K562 (cell line): ENCODE data around the gene ITK. TPM values are rescaled to one million over a fixed set of nuclear protein-coding genes. Genes with fewer than 3 reads are reported as not detected.

ENCODE experiments used
- ATAC-seq: fragments of 200-7000 bp; cut with Tn5 transposase; 3 replicates; pipeline ENCODE4 v1.9.1; 2020; ENCODE audit warnings: moderate library complexity
- BruUV-seq: library from RNA; stranded (reverse); fragments of 400-500 nt; replicated peaks from 2 replicates; lab custom pipeline; 2021; lab: Mats Ljungman, UMichigan
- CTCF ChIA-PET: fragments of 300-600 bp; formaldehyde crosslinking; extraction: SDS; loops from one replicate; lab custom pipeline; 2021; ENCODE audit warnings: low intra/inter-chr PET ratio; lab: Yijun Ruan, JAX
- POLR2A ChIA-PET: fragments of 300-600, 350-650 bp; sonication (Branson Sonifier 250); formaldehyde crosslinking; extraction: SDS; loops from one replicate; lab custom pipeline; 2021; ENCODE audit warnings: antibody characterized with exemption, inconsistent platforms; lab: Yijun Ruan, JAX
- DNase-seq, 4 experiments: peaks; one replicate each; pipeline versions ENCODE4 v3.0.0 to v3.0.0-alpha.2; 2011 to 2018; ENCODE audit warnings: low spot score in 3 of 4, mixed read lengths in 3 of 4; ENCODE audit errors: extremely low read depth in 1 of 4
- FAIRE-seq: peaks from 2 replicates; lab custom pipeline; 2011; peaks lifted over from hg19 to GRCh38; lab: Jason Lieb, UNC
- H2AFZ ChIP-seq: 2 replicates; pipeline ENCODE4 v1.6.0; 2011; ENCODE audit warnings: low read depth, low read length, control low read depth, inconsistent platforms
- H3K27ac ChIP-seq: fragments of 200-600 bp; 3 replicates; pipeline ENCODE4 v1.8.0; 2011; ENCODE audit warnings: low read depth, mild to moderate bottlenecking, control low read depth, inconsistent platforms, low read length, moderate library complexity, mixed read lengths; ENCODE audit errors: extremely low read depth
- H3K27me3 ChIP-seq, 2 experiments: fragments of 300-600 bp in 1 of 2; 2 replicates in 1 of 2; 3 replicates in 1 of 2; pipeline versions ENCODE4 v1.6.0 to v1.8.0; 2011; ENCODE audit warnings: inconsistent platforms in 2 of 2, low read length in 2 of 2, mild to moderate bottlenecking in 1 of 2, mixed read lengths in 1 of 2, moderate library complexity in 1 of 2; ENCODE audit not compliant: control insufficient read depth in 2 of 2, insufficient read depth in 2 of 2
- H3K36me3 ChIP-seq: fragments of 300-600 bp; 3 replicates; pipeline ENCODE4 v1.8.0; 2011; ENCODE audit warnings: mild to moderate bottlenecking, low read length, inconsistent platforms; ENCODE audit not compliant: control insufficient read depth, insufficient read depth
- H3K4me1 ChIP-seq, 2 experiments: fragments of 200-600 bp in 1 of 2; replicated peaks in 1 of 2; 2 replicates in 1 of 2; 3 replicates in 1 of 2; pipeline versions ENCODE4 v1.5.1 to v1.8.0; 2011; ENCODE audit warnings: inconsistent platforms in 2 of 2, low read length in 2 of 2, mild to moderate bottlenecking in 1 of 2, mixed read lengths in 1 of 2, moderate library complexity in 1 of 2; ENCODE audit not compliant: control insufficient read depth in 2 of 2, insufficient read depth in 2 of 2
- H3K4me2 ChIP-seq: 2 replicates; pipeline ENCODE4 v1.6.1; 2011; ENCODE audit warnings: low read length, control low read depth, inconsistent platforms, mixed read lengths; ENCODE audit not compliant: insufficient read depth
- H3K4me3 ChIP-seq: fragments of 200-600 bp; sonication (generic), shearing (Covaris generic); 2 replicates; pipeline ENCODE4 v1.5.1; 2016; ENCODE audit warnings: control low read depth, inconsistent platforms
- H3K79me2 ChIP-seq: fragments of 200-600 bp; 3 replicates; pipeline ENCODE4 v1.8.0; 2011; ENCODE audit warnings: low read length, inconsistent platforms; ENCODE audit not compliant: control insufficient read depth, insufficient read depth
- H3K9ac ChIP-seq, 2 experiments: 2 replicates each; pipeline versions ENCODE4 v1.6.0 to v1.6.1; 2011; ENCODE audit warnings: low read depth in 2 of 2, low read length in 2 of 2, control low read depth in 1 of 2, inconsistent platforms in 1 of 2, mild to moderate bottlenecking in 1 of 2, mixed read lengths in 1 of 2; ENCODE audit not compliant: insufficient read depth in 1 of 2
- H3K9me1 ChIP-seq: one replicate; pipeline ENCODE4 v1.6.0; 2011; ENCODE audit warnings: inconsistent platforms, mild to moderate bottlenecking, low read length, moderate library complexity; ENCODE audit not compliant: control insufficient read depth, insufficient read depth
- H3K9me3 ChIP-seq: replicated peaks from 2 replicates; pipeline ENCODE4 v1.5.1; 2011; ENCODE audit warnings: low read depth, low read length, inconsistent platforms; ENCODE audit not compliant: control insufficient read depth, insufficient read depth
- H4K20me1 ChIP-seq: replicated peaks from 2 replicates; pipeline ENCODE4 v1.6.1; 2011; ENCODE audit warnings: low read length, inconsistent platforms, mixed read lengths; ENCODE audit not compliant: control insufficient read depth, insufficient read depth
- CC2D1A ChIP-seq: fragments of 450-650 bp; IDR thresholded peaks from 2 replicates; pipeline ENCODE4 v1.6.1; 2017; ENCODE audit warnings: mild to moderate bottlenecking
- GTF2A2 ChIP-seq: IDR thresholded peaks from 2 replicates; pipeline ENCODE4 v1.6.1; 2016; ENCODE audit warnings: mild to moderate bottlenecking, missing genetic modification characterization, missing compliant biosample characterization
- HEY1 ChIP-seq: fragments of 250-450 bp; sonication (Bioruptor Pico); IDR thresholded peaks from 2 replicates; pipeline ENCODE4 v1.5.0; 2020; ENCODE audit warnings: mild to moderate bottlenecking, moderate library complexity, borderline replicate concordance
- ILK ChIP-seq: fragments of 450-650 bp; IDR thresholded peaks from 2 replicates; pipeline ENCODE4 v1.6.1; 2016; ENCODE audit warnings: missing genetic modification characterization, low read depth, mild to moderate bottlenecking, missing compliant biosample characterization, moderate library complexity, borderline replicate concordance
- KLF10 ChIP-seq: fragments of 250-450 bp; sonication (Bioruptor Pico); IDR thresholded peaks from 2 replicates; pipeline ENCODE4 v1.6.1; 2021; ENCODE audit warnings: matching md5 sums
- MBD2 ChIP-seq: sonication (generic); IDR thresholded peaks from 2 replicates; pipeline ENCODE4 v1.6.1; 2016; ENCODE audit warnings: low read depth, borderline replicate concordance
- MTA1 ChIP-seq: fragments of 450-650 bp; IDR thresholded peaks from 2 replicates; pipeline ENCODE4 v1.6.1; 2017; ENCODE audit warnings: borderline replicate concordance
- NEUROD1 ChIP-seq: fragments of 150-350 bp; IDR thresholded peaks from 2 replicates; pipeline ENCODE4 v1.6.1; 2014; ENCODE audit warnings: borderline replicate concordance, low read length, low read depth; ENCODE audit not compliant: partially characterized antibody
- RNF2 ChIP-seq: sonication (generic); IDR thresholded peaks from 2 replicates; pipeline ENCODE4 v1.6.1; 2016
- SP1 ChIP-seq: sonication (generic); formaldehyde crosslinking; IDR thresholded peaks from 2 replicates; pipeline ENCODE4 v1.8.1; 2022; ENCODE audit warnings: mild to moderate bottlenecking, missing genetic modification reagents
- TAF9B ChIP-seq: fragments of 450-650 bp; IDR thresholded peaks from 2 replicates; pipeline ENCODE4 v1.6.1; 2018; ENCODE audit warnings: mild to moderate bottlenecking; ENCODE audit not compliant: partially characterized antibody
- TCF7L2 ChIP-seq: fragments of 150-350 bp; IDR thresholded peaks from 2 replicates; pipeline ENCODE4 v1.6.1; 2016; ENCODE audit warnings: low read depth, mild to moderate bottlenecking, low read length, moderate library complexity
- ZNF184 ChIP-seq: sonication (generic); formaldehyde crosslinking; IDR thresholded peaks from 2 replicates; pipeline ENCODE4 v1.5.0; 2020; ENCODE audit warnings: missing genetic modification reagents
- ZNF318 ChIP-seq, 2 experiments: fragments of 450-650 bp; IDR thresholded peaks; 2 replicates each; pipeline ENCODE4 v1.6.1; 2016; ENCODE audit warnings: mild to moderate bottlenecking in 2 of 2, borderline replicate concordance in 1 of 2, low read depth in 1 of 2, moderate library complexity in 1 of 2
- WGBS: fragments of 100-300 bp; shearing (Covaris generic); methylation state at CpG from one replicate; pipeline ENCODE4 v1.1.6; 2016; ENCODE audit warnings: low coverage, mixed read lengths; ENCODE audit not compliant: insufficient coverage; ENCODE audit errors: missing lambda C conversion rate; 5-methylcytosine and 5-hydroxymethylcytosine counted together
- in situ Hi-C: fragments of 300-500 bp; cut with MboI; formaldehyde crosslinking; loops from 4 replicates; pipeline ENCODE4 v1.15.0; 2018; ENCODE audit warnings: inconsistent platforms, mixed read lengths
- intact Hi-C: fragments of 100-400 bp; cut with micrococcal nuclease; formaldehyde crosslinking; loops from 2 replicates; pipeline ENCODE4 v1.14.2; 2022
- polyA plus RNA-seq, 8 experiments: library from polyadenylated mRNA; depleted of rRNA in 4 of 8; stranded (reverse) in 5 of 8; unstranded in 3 of 8; fragments of >200 nt; fragmentation: Nextera tagmentation in 2 of 8; fragmentation: Illumina TruSeq in 1 of 8; extraction: Ambion mirVana in 2 of 8; extraction: Trizol in 1 of 8; gene quantifications; 2 replicates each; pipeline versions ENCODE4 v1.2.1 to v1.2.3, GENCODE V29; 2011 to 2014; ENCODE audit warnings: inconsistent platforms in 1 of 8, missing spikeins in 1 of 8
- total RNA-seq, 7 experiments: library from RNA; depleted of rRNA in 6 of 7; stranded (reverse); fragments of >200 nt in 6 of 7; fragmentation: Illumina TruSeq in 2 of 7; extraction: Trizol in 2 of 7; gene quantifications; 2 replicates each; pipeline versions ENCODE4 v1.2.1 to v1.2.3, GENCODE V29; 2011 to 2021; ENCODE audit warnings: low replicate concordance in 1 of 7

ITK gene
- total and polyA plus RNA-seq, 9 of the 15 experiments (the other 6 are each of a cell fraction or from before 2014, with no cell fraction given), result 0.04 to 0.75 TPM; not detected in 7

DNA sequence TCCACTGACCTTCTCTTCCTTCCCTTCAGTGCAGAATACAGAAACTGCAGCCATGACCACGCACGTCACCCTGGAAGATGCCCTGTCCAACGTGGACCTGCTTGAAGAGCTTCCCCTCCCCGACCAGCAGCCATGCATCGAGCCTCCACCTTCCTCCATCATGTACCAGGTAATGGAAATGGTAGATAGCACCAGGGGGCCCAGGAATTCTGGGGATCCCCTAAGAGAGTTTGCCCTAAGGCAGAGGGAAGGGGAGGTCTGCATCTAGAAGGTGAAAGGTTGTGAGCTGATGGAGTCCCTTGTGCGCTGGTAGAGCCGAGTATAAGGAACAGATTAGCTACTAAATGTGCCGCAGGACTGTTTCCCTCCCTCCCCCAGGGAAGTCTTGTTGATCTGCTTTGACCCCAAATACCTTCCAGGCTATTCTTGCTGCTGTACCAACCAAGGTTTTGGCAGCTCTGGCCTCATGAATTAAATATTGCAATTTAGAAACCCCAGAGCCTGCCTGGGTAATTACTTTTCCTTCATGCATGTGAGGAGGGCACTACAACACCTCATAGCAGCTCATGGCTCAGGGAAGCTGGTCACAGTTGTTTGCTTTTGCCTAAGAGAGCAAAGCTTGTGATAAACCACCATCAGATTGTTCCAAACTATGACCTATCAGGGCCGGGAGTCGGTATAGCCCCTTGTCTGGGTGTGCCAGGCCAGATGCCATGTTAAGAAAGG is 104.8 kb downstream of the ITK start (continued):
- TF ChIP-seq GTF2A2 (tag) (no peak), ILK (tag) (no peak), CC2D1A (no peak)

GRCh38 chr5:157286761-157287211 is 106.1 kb downstream of the ITK start:
- Histone ChIP-seq H3K36me3 (no peaks in the 10 kb centered on the region), H4K20me1 (no peaks in the 10 kb centered on the region), H3K79me2 (no peaks in the 10 kb centered on the region), H3K4me1 (no peaks in the 10 kb centered on the region; a peak in 1 of 5 replicates), H3K9ac (no peak overlapping the region), H3K27ac (no peak overlapping the region), H3K9me3 (no peaks in the 10 kb centered on the region), H3K27me3 (peaks cover 2 to 3% of the 10 kb centered on the region in 2 experiments; a peak in 1 of 5 replicates), H3K4me2 (no peak overlapping the region), H3K9me1 (no peaks in the 10 kb centered on the region), H3K4me3 (no peak overlapping the region), H2AFZ (no peak overlapping the region)
- no TSS peak for BruUV-seq
- in situ Hi-C loops (no loop called here), intact Hi-C loops (no loop called here)
- ChIA-PET CTCF (no interaction called here), POLR2A (interaction anchor here (0.8 kb wide), 1 partner anchor 9 kb away, joined by 3 read pairs; no protein-coding TSS in a partner anchor)
- WGBS, result 18% methylated on average over 7 of the region's 7 CpGs
- ATAC-seq, result no peak
- DNase-seq, result no peak
- no peak for FAIRE-seq
- no peak for TF ChIP-seq TCF7L2
- no peak for TF ChIP-seq ZNF318 (IDR thresholded peaks at IDR 0.05; ENCODE audit: borderline replicate concordance in 1 of 2, low read depth in 1 of 2)
- TF ChIP-seq NEUROD1, result no peak
- TF ChIP-seq SP1, result no peak
- no peak for TF ChIP-seq MBD2
- TF ChIP-seq MTA1, result no peak
- no peak for TF ChIP-seq HEY1 (CRISPR knock-in tag)
- no peak for TF ChIP-seq TAF9B
- TF ChIP-seq ZNF184 (CRISPR knock-in tag), result no peak
- TF ChIP-seq RNF2, result no peak
- no peak for TF ChIP-seq KLF10 (CRISPR knock-in tag)
